Mammary epithelial cell (primary cell): Measurements from ENCODE around the gene C1QTNF1.
"Not testable (repeated sequence)": the region's sequence is repeated elsewhere in the genome, so short reads cannot be mapped to it uniquely, and the experiment has no call there.

Experiments
- EZH2 ChIP-seq: IDR thresholded peaks from 2 replicates; pipeline ENCODE4 v1.6.1; 2012; ENCODE audit warnings: low read length, inconsistent platforms, borderline replicate concordance
- TF ChIP-seq, protein P1 (sequence below), 2 donors: IDR thresholded peaks in 1 of 2; conservative IDR thresholded peaks in 1 of 2; 2 replicates each; pipeline ENCODE4 v1.5.1; 2011 to 2012; ENCODE audit warnings: inconsistent platforms in 2 of 2, low read length in 2 of 2, mild to moderate bottlenecking in 2 of 2, control low read depth in 1 of 2, low read depth in 1 of 2; ENCODE audit not compliant: insufficient read depth in 1 of 2; ENCODE audit errors: extremely low read depth in 1 of 2

DNA sequence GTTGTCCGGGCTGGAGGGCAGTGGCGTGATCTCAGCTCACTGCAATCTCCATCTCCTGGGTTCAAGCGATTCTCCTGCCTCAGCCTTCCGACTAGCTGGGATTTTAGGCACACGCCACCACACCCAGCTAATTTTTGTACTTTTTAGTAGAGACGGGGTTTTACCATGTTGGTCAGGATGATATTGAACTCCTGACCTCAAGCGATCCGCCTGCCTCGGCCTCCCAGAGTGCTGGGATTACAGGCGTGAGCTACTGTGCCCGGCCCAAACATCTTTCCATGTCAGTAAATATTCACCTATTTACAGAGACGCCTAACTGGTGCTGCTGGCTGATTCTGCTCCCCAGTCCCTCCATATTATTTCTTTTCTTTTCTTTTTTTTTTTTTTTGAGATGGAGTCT, 6.7 kb downstream of the C1QTNF1 start:
- TF ChIP-seq, protein P1, sequence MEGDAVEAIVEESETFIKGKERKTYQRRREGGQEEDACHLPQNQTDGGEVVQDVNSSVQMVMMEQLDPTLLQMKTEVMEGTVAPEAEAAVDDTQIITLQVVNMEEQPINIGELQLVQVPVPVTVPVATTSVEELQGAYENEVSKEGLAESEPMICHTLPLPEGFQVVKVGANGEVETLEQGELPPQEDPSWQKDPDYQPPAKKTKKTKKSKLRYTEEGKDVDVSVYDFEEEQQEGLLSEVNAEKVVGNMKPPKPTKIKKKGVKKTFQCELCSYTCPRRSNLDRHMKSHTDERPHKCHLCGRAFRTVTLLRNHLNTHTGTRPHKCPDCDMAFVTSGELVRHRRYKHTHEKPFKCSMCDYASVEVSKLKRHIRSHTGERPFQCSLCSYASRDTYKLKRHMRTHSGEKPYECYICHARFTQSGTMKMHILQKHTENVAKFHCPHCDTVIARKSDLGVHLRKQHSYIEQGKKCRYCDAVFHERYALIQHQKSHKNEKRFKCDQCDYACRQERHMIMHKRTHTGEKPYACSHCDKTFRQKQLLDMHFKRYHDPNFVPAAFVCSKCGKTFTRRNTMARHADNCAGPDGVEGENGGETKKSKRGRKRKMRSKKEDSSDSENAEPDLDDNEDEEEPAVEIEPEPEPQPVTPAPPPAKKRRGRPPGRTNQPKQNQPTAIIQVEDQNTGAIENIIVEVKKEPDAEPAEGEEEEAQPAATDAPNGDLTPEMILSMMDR (conservative IDR thresholded peaks at IDR 0.05 in 1 of 2, IDR thresholded peaks at IDR 0.05 in 1 of 2; ENCODE audit: extremely low read depth in 1 of 2, insufficient read depth in 1 of 2, low read depth in 1 of 2, low read length in 2 of 2): not testable (repeated sequence)
- TF ChIP-seq EZH2: not testable (repeated sequence)
